Fibroblast of villous mesenchyme (primary cell): ENCODE data around the gene HYAL3. TPM values are rescaled to one million over a fixed set of nuclear protein-coding genes. Genes with fewer than 3 reads are reported as not detected.
A peak's percentile ranks its signal among the peaks of the same experiment; 100 is the strongest.

Experiments
- DNase-seq: peaks from one replicate; pipeline ENCODE4 v3.0.0-alpha.2; 2010; ENCODE audit warnings: low read depth
- H3K4me3 ChIP-seq: 2 replicates; pipeline ENCODE4 v1.5.1; 2011; ENCODE audit warnings: low read depth, mild to moderate bottlenecking, low read length
- CTCF ChIP-seq: IDR thresholded peaks from 2 replicates; pipeline ENCODE4 v1.5.1; 2012; ENCODE audit warnings: low read depth, mild to moderate bottlenecking, low read length; ENCODE audit not compliant: insufficient read depth
- total RNA-seq: library from RNA; depleted of rRNA; stranded (reverse); fragments of >200 nt; gene quantifications from 2 replicates; pipeline ENCODE4 v1.2.3, GENCODE V29; 2012

HYAL3 gene
- total RNA-seq, 1 donor = 6.5 TPM

- no peak for TF ChIP-seq CTCF
- DNase-seq = no peak
- H3K4me3 ChIP-seq = peak overlapping the region; percentile 58
Measured at GRCh38 chr3:50299929-50300680, 900 bp upstream of the HYAL3 start.

GRCh38 chr3:50299638-50299928 is 378 bp upstream of the HYAL3 start:
- DNase-seq = no peak
- peak overlapping the region; percentile 58 for H3K4me3 ChIP-seq
- TF ChIP-seq CTCF = no peak

GRCh38 chr3:50297896-50298725 is 1.1 kb downstream of the HYAL3 start:
- no peak for DNase-seq
- H3K4me3 ChIP-seq = peak overlapping the region; percentile 81
- TF ChIP-seq CTCF = peak; percentile 21

GRCh38 chr3:50297384-50297775 is 1.8 kb downstream of the HYAL3 start:
- no peak for DNase-seq
- no peak for TF ChIP-seq CTCF
- no peak overlapping the region for H3K4me3 ChIP-seq

- no peak for DNase-seq
- TF ChIP-seq CTCF = no peak
- no peak overlapping the region for H3K4me3 ChIP-seq
Measured at GRCh38 chr3:50296721-50297383, 2.4 kb downstream of the HYAL3 start.

GRCh38 chr3:50295553-50296431 is 3.4 kb downstream of the HYAL3 start:
- no peak for TF ChIP-seq CTCF
- DNase-seq = no peak
- H3K4me3 ChIP-seq = no peak overlapping the region
